OCI-LY1 (cell line): ENCODE results near the gene SPRED3.

Source experiments
- H2AFZ ChIP-seq: fragments of 200-600 bp; sonication (generic), shearing (Covaris generic); 2 replicates; pipeline ENCODE4 v1.6.0; 2014; ENCODE audit warnings: antibody characterized with exemption, mild to moderate bottlenecking, low read length
- H3F3A ChIP-seq: fragments of 200-600 bp; sonication (generic), shearing (Covaris generic); 2 replicates; pipeline ENCODE4 v1.6.0; 2014; ENCODE audit warnings: mild to moderate bottlenecking, antibody characterized with exemption, low read length, moderate library complexity; ENCODE audit not compliant: insufficient read depth
- H3K27ac ChIP-seq: fragments of 200-600 bp; sonication (generic); 2 replicates; pipeline ENCODE4 v1.5.1; 2014; ENCODE audit warnings: low read length, mixed run types, mild to moderate bottlenecking, low read depth; ENCODE audit not compliant: poor library complexity, severe bottlenecking
- H3K27me3 ChIP-seq: fragments of 200-600 bp; sonication (generic); 2 replicates; pipeline ENCODE4 v1.6.0; 2014; ENCODE audit warnings: antibody characterized with exemption, mild to moderate bottlenecking, low read length, moderate library complexity; ENCODE audit not compliant: insufficient read depth
- H3K36me3 ChIP-seq: fragments of 200-600 bp; sonication (generic); 2 replicates; pipeline ENCODE4 v1.6.1; 2014; ENCODE audit warnings: mild to moderate bottlenecking, antibody characterized with exemption, low read length, moderate library complexity, mixed read lengths; ENCODE audit not compliant: insufficient read depth
- H3K4me1 ChIP-seq: fragments of 200-600 bp; sonication (generic); 2 replicates; pipeline ENCODE4 v1.5.1; 2014; ENCODE audit warnings: mild to moderate bottlenecking, low read length, moderate library complexity; ENCODE audit not compliant: insufficient read depth, severe bottlenecking
- H3K4me2 ChIP-seq: fragments of 200-600 bp; sonication (generic), shearing (Covaris generic); 2 replicates; pipeline ENCODE4 v1.6.1; 2014; ENCODE audit warnings: low read length
- H3K4me3 ChIP-seq: fragments of 200-600 bp; sonication (generic); 2 replicates; pipeline ENCODE4 v1.5.1; 2014; ENCODE audit warnings: low read length, low read depth, mild to moderate bottlenecking, mixed read lengths; ENCODE audit not compliant: poor library complexity, severe bottlenecking
- H3K79me2 ChIP-seq: fragments of 200-600 bp; shearing (Covaris generic); 2 replicates; pipeline ENCODE4 v1.6.1; 2016; ENCODE audit warnings: mixed run types, low read length, mixed read lengths; ENCODE audit not compliant: insufficient read depth
- H3K9ac ChIP-seq: fragments of 200-600 bp; sonication (generic), shearing (Covaris generic); 2 replicates; pipeline ENCODE4 v1.6.1; 2014; ENCODE audit warnings: mild to moderate bottlenecking, low read length, mixed read lengths
- H3K9me2 ChIP-seq: fragments of 200-600 bp; sonication (generic), shearing (Covaris generic); 2 replicates; pipeline ENCODE4 v1.6.1; 2014; ENCODE audit warnings: low read depth, mild to moderate bottlenecking, low read length, mixed read lengths
- H3K9me3 ChIP-seq: fragments of 200-600 bp; shearing (Covaris generic); 2 replicates; pipeline ENCODE4 v1.6.1; 2014; ENCODE audit warnings: low read length, mixed read lengths
- H4K20me1 ChIP-seq: fragments of 200-600 bp; sonication (generic), shearing (Covaris generic); 2 replicates; pipeline ENCODE4 v1.6.0; 2016; ENCODE audit warnings: mild to moderate bottlenecking, low read length; ENCODE audit not compliant: insufficient read depth
- CTCF ChIP-seq: fragments of 200-600 bp; sonication (generic), shearing (Covaris generic); IDR thresholded peaks from 2 replicates; pipeline ENCODE4 v1.5.1; 2017; ENCODE audit warnings: mild to moderate bottlenecking, antibody characterized with exemption, low read length, moderate library complexity, mixed read lengths
- EZH2 ChIP-seq: fragments of 200-600 bp; sonication (generic), shearing (Covaris generic); IDR thresholded peaks from 2 replicates; pipeline ENCODE4 v1.8.0; 2017; ENCODE audit warnings: borderline replicate concordance, mixed run types, mild to moderate bottlenecking, antibody characterized with exemption, low read length, moderate library complexity, mixed read lengths

The SPRED3 gene

GRCh38 chr19:38429811-38430156 lies 41.3 kb downstream of the SPRED3 start:
- Histone ChIP-seq H3K79me2 (no peaks in the 10 kb centered on the region), H3K36me3 (no peaks in the 10 kb centered on the region), H3K4me1 (peaks cover 27% of the 10 kb centered on the region), H3K4me2 (no peak overlapping the region), H3K4me3 (no peak overlapping the region), H3K27ac (peak overlapping the region; percentile 73), H2AFZ (no peak overlapping the region), H3K9ac (no peak overlapping the region), H3F3A (no peaks in the 10 kb centered on the region), H4K20me1 (no peaks in the 10 kb centered on the region), H3K9me3 (no peaks in the 10 kb centered on the region), H3K27me3 (no peaks in the 10 kb centered on the region), H3K9me2 (no peaks in the 10 kb centered on the region)
- TF ChIP-seq EZH2 (no peak), CTCF (no peak)

GRCh38 chr19:38430931-38431330 lies 42.4 kb downstream of the SPRED3 start:
- H3K9me3 ChIP-seq, result no peaks in the 10 kb centered on the region
- no peak overlapping the region for H2AFZ ChIP-seq
- H3K36me3 ChIP-seq, result no peaks in the 10 kb centered on the region
- no peaks in the 10 kb centered on the region for H4K20me1 ChIP-seq
- no peak overlapping the region for H3K4me2 ChIP-seq
- no peaks in the 10 kb centered on the region for H3F3A ChIP-seq
- no peaks in the 10 kb centered on the region for H3K79me2 ChIP-seq
- H3K4me3 ChIP-seq, result no peak overlapping the region
- H3K9me2 ChIP-seq, result no peaks in the 10 kb centered on the region
- no peak overlapping the region for H3K27ac ChIP-seq
- no peaks in the 10 kb centered on the region for H3K27me3 ChIP-seq
- H3K4me1 ChIP-seq, result peaks cover 27% of the 10 kb centered on the region
- no peak for TF ChIP-seq CTCF
- no peak for TF ChIP-seq EZH2
- H3K9ac ChIP-seq, result no peak overlapping the region

DNA sequence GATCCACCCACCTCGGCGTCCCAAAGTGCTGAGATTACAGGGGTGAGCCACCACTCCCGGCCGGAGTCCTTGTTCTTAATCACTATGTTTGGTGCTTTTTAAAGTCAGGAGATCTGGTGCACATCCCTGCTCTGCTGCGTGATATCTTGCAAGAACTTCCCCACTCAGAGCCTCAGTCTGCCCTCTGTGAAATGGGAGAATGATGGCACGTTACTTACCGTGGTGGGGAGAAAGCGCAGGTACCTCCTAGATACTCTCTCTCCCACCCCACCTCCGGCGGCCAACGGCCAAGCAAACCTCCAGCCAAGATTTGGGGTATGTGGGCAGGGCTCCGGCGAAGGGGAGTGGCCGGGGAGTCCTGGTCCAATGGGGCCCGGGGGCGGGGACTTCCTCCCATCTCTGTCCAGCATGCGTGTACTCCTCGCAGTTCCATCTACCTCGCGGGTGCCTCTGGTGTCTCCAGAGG lies 44.8 kb downstream of the SPRED3 start, which contains the start of gene RYR1:
TSS of gene RYR1 (plus strand) at position 424 of the 466 bp plus-strand sequence. CDS start 139 bp downstream, outside the sequence.
- no peaks in the 10 kb centered on the region for H3K9me3 ChIP-seq
- no peak for TF ChIP-seq EZH2
- no peak for TF ChIP-seq CTCF
- H2AFZ ChIP-seq, result no peak within 1 kb of the TSS
- no peaks in the 10 kb centered on the region for H3F3A ChIP-seq
- H3K27me3 ChIP-seq, result no peaks in the 10 kb centered on the region; the same call in 1 of the 2 replicates
- no peaks in the 10 kb centered on the region for H3K9me2 ChIP-seq
- H3K4me3 ChIP-seq, result no peak within 1 kb of the TSS
- no peaks in the 10 kb centered on the region for H3K36me3 ChIP-seq
- no peaks in the 10 kb centered on the region for H4K20me1 ChIP-seq
- peaks cover 12% of the 10 kb centered on the region for H3K4me1 ChIP-seq
- H3K79me2 ChIP-seq, result no peaks in the 10 kb centered on the region
- no peak within 1 kb of the TSS for H3K27ac ChIP-seq
- H3K4me2 ChIP-seq, result peak within 1 kb of the TSS; percentile 13; the same call in 1 of the 2 replicates
- no peak within 1 kb of the TSS for H3K9ac ChIP-seq
